Caco-2 (cell line): ENCODE data around the gene TMEM184B. TPM values are rescaled to one million over a fixed set of nuclear protein-coding genes. Genes with fewer than 3 reads are reported as not detected.

ENCODE experiments used
- BruUV-seq: library from RNA; stranded (reverse); fragments of 400-500 nt; replicated peaks from 2 replicates; lab custom pipeline; 2021; lab: Mats Ljungman, UMichigan
- CTCF ChIA-PET: fragments of 300-600 bp; sonication (Branson Sonifier 250); formaldehyde crosslinking; loops from one replicate; lab custom pipeline; 2022; ENCODE audit warnings: antibody characterized with exemption; lab: Charles Lee
- POLR2A ChIA-PET: fragments of 300-600 bp; sonication (Branson Sonifier 250); formaldehyde crosslinking; loops from one replicate; lab custom pipeline; 2022; ENCODE audit warnings: antibody characterized with exemption; lab: Charles Lee
- DNase-seq, 2 experiments: peaks; one replicate each; pipeline versions ENCODE4 v3.0.0 to v3.0.0-alpha.2; 2020 to 2022
- H3K27me3 ChIP-seq: replicated peaks from 2 replicates; pipeline ENCODE4 v1.6.0; 2011; ENCODE audit warnings: low read length; ENCODE audit not compliant: control insufficient read depth, insufficient read depth
- H3K36me3 ChIP-seq: 2 replicates; pipeline ENCODE4 v1.5.1; 2011; ENCODE audit warnings: low read length; ENCODE audit not compliant: control insufficient read depth, insufficient read depth
- H3K4me1 ChIP-seq: fragments of 250-450 bp; sonication (Bioruptor Pico); 2 replicates; pipeline ENCODE4 v1.5.1; 2020; ENCODE audit warnings: mild to moderate bottlenecking
- H3K4me3 ChIP-seq: 2 replicates; pipeline ENCODE4 v1.5.1; 2011; ENCODE audit warnings: low read depth, mild to moderate bottlenecking, control low read depth, low read length
- H3K9me3 ChIP-seq: fragments of 250-450 bp; sonication (Bioruptor Pico); 2 replicates; pipeline ENCODE4 v1.5.1; 2020; ENCODE audit warnings: mild to moderate bottlenecking, moderate library complexity
- H3K27ac Mint-ChIP-seq: one replicate; pipeline ENCODE4 v1.8.0; 2022; ENCODE audit warnings: mixed read lengths; ENCODE audit not compliant: unreplicated experiment
- H3K27me3 Mint-ChIP-seq: one replicate; pipeline ENCODE4 v1.8.0; 2022; ENCODE audit warnings: mixed read lengths; ENCODE audit not compliant: insufficient read depth, unreplicated experiment
- H3K36me3 Mint-ChIP-seq: one replicate; pipeline ENCODE4 v1.8.0; 2022; ENCODE audit warnings: mild to moderate bottlenecking, mixed read lengths; ENCODE audit not compliant: insufficient read depth, unreplicated experiment
- H3K4me1 Mint-ChIP-seq: one replicate; pipeline ENCODE4 v1.8.0; 2022; ENCODE audit warnings: low read depth, mixed read lengths; ENCODE audit not compliant: unreplicated experiment
- H3K4me3 Mint-ChIP-seq: one replicate; pipeline ENCODE4 v1.8.0; 2022; ENCODE audit warnings: mild to moderate bottlenecking, moderate library complexity, mixed read lengths; ENCODE audit not compliant: unreplicated experiment
- H3K9me3 Mint-ChIP-seq: one replicate; pipeline ENCODE4 v1.8.0; 2022; ENCODE audit warnings: mixed read lengths; ENCODE audit not compliant: unreplicated experiment
- intact Hi-C: fragments of 100-400 bp; cut with micrococcal nuclease; formaldehyde crosslinking; loops from one replicate; pipeline ENCODE4 v1.10.0; 2022; ENCODE audit not compliant: unreplicated experiment
- total RNA-seq: library from RNA; stranded (reverse); gene quantifications from 2 replicates; pipeline ENCODE4 v1.2.3, GENCODE V29; 2022
- TF ChIP-seq, protein P1 (sequence below), 2 experiments: fragments of 200-600 bp in 1 of 2; IDR thresholded peaks; 1 replicate in 1 of 2; 2 replicates in 1 of 2; pipeline versions ENCODE4 v1.5.1 to v1.8.0; 2011 to 2022; ENCODE audit warnings: antibody characterized with exemption in 1 of 2, control low read depth in 1 of 2, inconsistent platforms in 1 of 2, low read depth in 1 of 2, low read length in 1 of 2, mild to moderate bottlenecking in 1 of 2, moderate library complexity in 1 of 2; ENCODE audit not compliant: insufficient read depth in 1 of 2, severe bottlenecking in 1 of 2, unreplicated experiment in 1 of 2

Gene TMEM184B
- total RNA-seq, 1 experiment from 2014 or later: 53.3 TPM

DNA sequence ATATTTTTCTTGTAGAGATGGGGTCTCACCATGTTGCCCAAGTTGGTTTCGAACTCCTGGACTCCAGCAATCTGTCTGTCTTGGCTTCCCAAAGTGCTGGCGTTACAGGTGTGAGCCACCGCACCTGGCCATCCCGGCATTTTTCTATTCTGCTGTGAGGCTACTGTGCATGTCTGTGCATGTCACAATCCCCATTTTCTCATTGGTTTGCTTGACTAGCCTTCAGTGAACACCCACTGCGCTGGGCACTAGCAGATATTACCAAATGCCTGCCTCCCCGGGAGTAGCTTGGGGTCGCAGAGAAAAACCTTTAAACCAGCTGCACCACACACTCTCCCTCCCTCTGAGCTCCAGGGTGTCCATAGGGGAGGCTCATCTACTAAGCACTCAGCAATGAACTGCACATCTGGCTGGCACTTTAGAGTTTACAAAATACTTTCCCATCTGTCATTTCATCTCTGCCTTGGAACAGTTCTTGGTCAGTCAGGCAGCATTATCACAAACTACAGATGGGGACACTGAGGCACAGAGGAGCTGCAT lies 39.5 kb upstream of the TMEM184B start:
- BruUV-seq: no TSS peak
- Mint-ChIP-seq H3K36me3 (peaks cover 72% of the 10 kb centered on the region), H3K9me3 (no peaks in the 10 kb centered on the region), H3K4me1 (no peaks in the 10 kb centered on the region), H3K27ac (no peak overlapping the region), H3K4me3 (no peak overlapping the region), H3K27me3 (no peaks in the 10 kb centered on the region)
- DNase-seq: no peak
- H3K36me3 ChIP-seq: peaks cover 2% of the 10 kb centered on the region
- no peaks in the 10 kb centered on the region for H3K27me3 ChIP-seq
- TF ChIP-seq, protein P1, sequence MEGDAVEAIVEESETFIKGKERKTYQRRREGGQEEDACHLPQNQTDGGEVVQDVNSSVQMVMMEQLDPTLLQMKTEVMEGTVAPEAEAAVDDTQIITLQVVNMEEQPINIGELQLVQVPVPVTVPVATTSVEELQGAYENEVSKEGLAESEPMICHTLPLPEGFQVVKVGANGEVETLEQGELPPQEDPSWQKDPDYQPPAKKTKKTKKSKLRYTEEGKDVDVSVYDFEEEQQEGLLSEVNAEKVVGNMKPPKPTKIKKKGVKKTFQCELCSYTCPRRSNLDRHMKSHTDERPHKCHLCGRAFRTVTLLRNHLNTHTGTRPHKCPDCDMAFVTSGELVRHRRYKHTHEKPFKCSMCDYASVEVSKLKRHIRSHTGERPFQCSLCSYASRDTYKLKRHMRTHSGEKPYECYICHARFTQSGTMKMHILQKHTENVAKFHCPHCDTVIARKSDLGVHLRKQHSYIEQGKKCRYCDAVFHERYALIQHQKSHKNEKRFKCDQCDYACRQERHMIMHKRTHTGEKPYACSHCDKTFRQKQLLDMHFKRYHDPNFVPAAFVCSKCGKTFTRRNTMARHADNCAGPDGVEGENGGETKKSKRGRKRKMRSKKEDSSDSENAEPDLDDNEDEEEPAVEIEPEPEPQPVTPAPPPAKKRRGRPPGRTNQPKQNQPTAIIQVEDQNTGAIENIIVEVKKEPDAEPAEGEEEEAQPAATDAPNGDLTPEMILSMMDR (IDR thresholded peaks at IDR 0.05; ENCODE audit: insufficient read depth in 1 of 2, low read depth in 1 of 2, low read length in 1 of 2, severe bottlenecking in 1 of 2, unreplicated experiment in 1 of 2): no peak
- ChIA-PET POLR2A (interaction anchor here (0.7 kb wide), 1 partner anchor 316 kb away, joined by 10 read pairs; no protein-coding TSS in a partner anchor), CTCF (no interaction called here)
- intact Hi-C loops: no loop called here
- 0 out of 2 replicates have a peak, but pooled peaks cover 6% of the 10 kb centered on the region for H3K4me1 ChIP-seq
- H3K4me3 ChIP-seq: no peak overlapping the region
- H3K9me3 ChIP-seq: no peaks in the 10 kb centered on the region

DNA sequence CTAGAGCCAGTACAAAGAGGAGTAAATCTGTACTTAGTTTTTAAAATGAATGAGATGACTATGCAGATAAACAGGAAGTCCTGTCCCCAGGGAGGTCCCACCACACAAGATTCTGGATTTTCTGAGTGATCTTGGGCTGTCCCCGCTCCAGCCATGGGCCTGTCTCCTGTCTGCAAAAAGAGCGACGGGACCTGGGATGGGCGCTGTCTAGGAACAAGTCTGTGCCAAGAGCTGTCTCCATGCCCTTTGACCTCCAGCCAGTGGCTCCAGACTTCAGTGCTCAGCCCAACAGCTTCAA lies 38.5 kb upstream of the TMEM184B start:
- Histone ChIP-seq H3K4me1 (0 out of 2 replicates have a peak, but pooled peaks cover 6% of the 10 kb centered on the region), H3K36me3 (peaks cover 2% of the 10 kb centered on the region)
- intact Hi-C loops: no loop called here

DNA sequence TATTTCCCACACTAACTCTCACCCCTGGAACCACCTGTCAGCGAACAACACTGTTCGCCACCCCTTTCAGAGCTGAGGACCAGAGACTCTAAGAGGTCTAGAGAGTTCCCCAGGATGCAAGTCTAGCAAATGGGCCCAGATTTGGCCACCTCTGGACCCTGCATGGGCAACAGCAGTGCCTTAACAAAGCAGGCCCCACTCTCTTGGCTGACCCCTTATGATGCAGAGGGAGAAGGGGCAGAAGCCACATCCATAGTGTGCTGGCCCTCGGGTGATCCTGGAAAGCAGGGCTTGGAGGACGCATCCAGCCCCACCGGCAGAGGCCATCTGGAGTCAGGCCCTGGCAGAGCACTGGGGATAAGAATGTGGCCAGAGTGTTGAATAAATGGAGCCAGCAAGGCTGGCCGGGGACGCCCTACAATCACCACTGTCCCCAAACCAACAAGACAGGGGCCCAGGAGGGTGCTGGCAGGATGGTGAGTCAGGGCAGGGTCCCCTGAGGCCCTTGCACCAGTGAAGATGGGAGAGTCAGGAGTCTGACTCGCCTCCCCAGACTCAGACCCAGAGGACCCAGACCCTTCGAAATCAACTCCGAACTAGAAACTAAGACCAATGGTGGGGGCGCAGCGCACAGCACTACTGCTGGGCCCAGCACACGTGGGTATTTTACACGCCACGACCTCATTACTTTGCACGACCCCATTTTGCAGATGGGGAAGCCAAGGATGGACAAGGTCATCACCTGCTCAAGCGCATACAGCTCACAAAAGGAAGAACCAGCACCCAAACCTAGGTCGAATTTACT lies 37.9 kb upstream of the TMEM184B start:
- TF ChIP-seq, protein P1 (IDR thresholded peaks at IDR 0.05; ENCODE audit: insufficient read depth in 1 of 2, low read depth in 1 of 2, low read length in 1 of 2, severe bottlenecking in 1 of 2, unreplicated experiment in 1 of 2): no peak
- intact Hi-C loops: no loop called here
- Histone ChIP-seq H3K9me3 (no peaks in the 10 kb centered on the region), H3K36me3 (peaks cover 2% of the 10 kb centered on the region), H3K4me1 (0 out of 2 replicates have a peak, but pooled peaks cover 6% of the 10 kb centered on the region), H3K27me3 (no peaks in the 10 kb centered on the region), H3K4me3 (no peak overlapping the region)
- Mint-ChIP-seq H3K27ac (no peak overlapping the region), H3K36me3 (peaks cover 66% of the 10 kb centered on the region), H3K27me3 (no peaks in the 10 kb centered on the region), H3K4me3 (no peak overlapping the region), H3K9me3 (no peaks in the 10 kb centered on the region), H3K4me1 (no peaks in the 10 kb centered on the region)
- no peak for DNase-seq
- BruUV-seq: no TSS peak
- ChIA-PET CTCF (no interaction called here), POLR2A (interaction anchor here (0.6 kb wide), 2 partner anchors 17 to 261 kb away, joined by 3 to 4 read pairs; no protein-coding TSS in a partner anchor)

More for the DNA sequence above, 38.5 kb upstream of the TMEM184B start:
- peaks cover 68% of the 10 kb centered on the region for H3K36me3 Mint-ChIP-seq
- no peaks in the 10 kb centered on the region for H3K9me3 Mint-ChIP-seq
- ChIA-PET CTCF (no interaction called here), POLR2A (interaction anchor here (0.6 kb wide), 1 partner anchor 16 kb away, joined by 4 read pairs; no protein-coding TSS in a partner anchor)
- no peak overlapping the region for H3K4me3 Mint-ChIP-seq
- Histone ChIP-seq H3K9me3 (no peaks in the 10 kb centered on the region), H3K4me3 (no peak overlapping the region), H3K27me3 (no peaks in the 10 kb centered on the region)
- H3K4me1 Mint-ChIP-seq: no peaks in the 10 kb centered on the region
- DNase-seq: no peak
- no peaks in the 10 kb centered on the region for H3K27me3 Mint-ChIP-seq
- TF ChIP-seq, protein P1 (IDR thresholded peaks at IDR 0.05; ENCODE audit: insufficient read depth in 1 of 2, low read depth in 1 of 2, low read length in 1 of 2, severe bottlenecking in 1 of 2, unreplicated experiment in 1 of 2): no peak
- BruUV-seq: no TSS peak
- no peak overlapping the region for H3K27ac Mint-ChIP-seq
